ENCODE results near the gene THBS3. TPM values are rescaled to one million over a fixed set of nuclear protein-coding genes. Genes with fewer than 3 reads are reported as not detected.

Gene THBS3
- total and polyA plus RNA-seq, 2 of the 13 experiments (the other 11 are each of a cell fraction or from before 2014, with no cell fraction given), result 0.86 to 3.6 TPM

GRCh38 chr1:155167166-155168104 lies 40.3 kb downstream of the THBS3 start (continued):
- TF ChIP-seq RXRA (CRISPR knock-in tag; IDR thresholded peaks at IDR 0.05), result peak; percentile 16; the same call in 1 of the 2 replicates
- no peak for TF ChIP-seq U2AF2 (IDR thresholded peaks at IDR 0.05; ENCODE audit: low read depth, low read length)
- TF ChIP-seq ZFP90 (CRISPR knock-in tag; IDR thresholded peaks at IDR 0.05; ENCODE audit: borderline replicate concordance), result no peak
- no peak for TF ChIP-seq REL (CRISPR knock-in tag; conservative IDR thresholded peaks at IDR 0.05)
- TF ChIP-seq, protein P1, sequence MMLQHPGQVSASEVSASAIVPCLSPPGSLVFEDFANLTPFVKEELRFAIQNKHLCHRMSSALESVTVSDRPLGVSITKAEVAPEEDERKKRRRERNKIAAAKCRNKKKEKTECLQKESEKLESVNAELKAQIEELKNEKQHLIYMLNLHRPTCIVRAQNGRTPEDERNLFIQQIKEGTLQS (CRISPR knock-in tag; IDR thresholded peaks at IDR 0.05), result no peak
- TF ChIP-seq MAFG (CRISPR knock-in tag; IDR thresholded peaks at IDR 0.05), result no peak
- TF ChIP-seq ZSCAN21 (CRISPR knock-in tag; IDR thresholded peaks at IDR 0.05; ENCODE audit: borderline replicate concordance), result no peak; the same call in 1 of the 2 replicates
- no peak; the same call in 1 of the 2 replicates for TF ChIP-seq FOSL2 (CRISPR knock-in tag; IDR thresholded peaks at IDR 0.05)
- TF ChIP-seq, protein P2, sequence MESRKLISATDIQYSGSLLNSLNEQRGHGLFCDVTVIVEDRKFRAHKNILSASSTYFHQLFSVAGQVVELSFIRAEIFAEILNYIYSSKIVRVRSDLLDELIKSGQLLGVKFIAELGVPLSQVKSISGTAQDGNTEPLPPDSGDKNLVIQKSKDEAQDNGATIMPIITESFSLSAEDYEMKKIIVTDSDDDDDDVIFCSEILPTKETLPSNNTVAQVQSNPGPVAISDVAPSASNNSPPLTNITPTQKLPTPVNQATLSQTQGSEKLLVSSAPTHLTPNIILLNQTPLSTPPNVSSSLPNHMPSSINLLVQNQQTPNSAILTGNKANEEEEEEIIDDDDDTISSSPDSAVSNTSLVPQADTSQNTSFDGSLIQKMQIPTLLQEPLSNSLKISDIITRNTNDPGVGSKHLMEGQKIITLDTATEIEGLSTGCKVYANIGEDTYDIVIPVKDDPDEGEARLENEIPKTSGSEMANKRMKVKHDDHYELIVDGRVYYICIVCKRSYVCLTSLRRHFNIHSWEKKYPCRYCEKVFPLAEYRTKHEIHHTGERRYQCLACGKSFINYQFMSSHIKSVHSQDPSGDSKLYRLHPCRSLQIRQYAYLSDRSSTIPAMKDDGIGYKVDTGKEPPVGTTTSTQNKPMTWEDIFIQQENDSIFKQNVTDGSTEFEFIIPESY (CRISPR knock-in tag; IDR thresholded peaks at IDR 0.05), result peak; percentile 6; the same call in 1 of the 2 replicates
- no peak; the same call in 1 of the 2 replicates for TF ChIP-seq ARNT2 (CRISPR knock-in tag; IDR thresholded peaks at IDR 0.05; ENCODE audit: low read depth)
- no peak for TF ChIP-seq ZKSCAN5 (CRISPR knock-in tag; IDR thresholded peaks at IDR 0.05)
- no peak for TF ChIP-seq HOXA7 (CRISPR knock-in tag; IDR thresholded peaks at IDR 0.05)
- TF ChIP-seq ZNF383 (CRISPR knock-in tag; IDR thresholded peaks at IDR 0.05; ENCODE audit: borderline replicate concordance), result no peak
- TF ChIP-seq SMAD3 (CRISPR knock-in tag; IDR thresholded peaks at IDR 0.05), result peak; percentile 62; the same call in 1 of the 2 replicates
- TF ChIP-seq NR2C2 (CRISPR knock-in tag; IDR thresholded peaks at IDR 0.05; ENCODE audit: borderline replicate concordance), result peak; percentile 19; the same call in 1 of the 2 replicates
- TF ChIP-seq, protein P3, sequence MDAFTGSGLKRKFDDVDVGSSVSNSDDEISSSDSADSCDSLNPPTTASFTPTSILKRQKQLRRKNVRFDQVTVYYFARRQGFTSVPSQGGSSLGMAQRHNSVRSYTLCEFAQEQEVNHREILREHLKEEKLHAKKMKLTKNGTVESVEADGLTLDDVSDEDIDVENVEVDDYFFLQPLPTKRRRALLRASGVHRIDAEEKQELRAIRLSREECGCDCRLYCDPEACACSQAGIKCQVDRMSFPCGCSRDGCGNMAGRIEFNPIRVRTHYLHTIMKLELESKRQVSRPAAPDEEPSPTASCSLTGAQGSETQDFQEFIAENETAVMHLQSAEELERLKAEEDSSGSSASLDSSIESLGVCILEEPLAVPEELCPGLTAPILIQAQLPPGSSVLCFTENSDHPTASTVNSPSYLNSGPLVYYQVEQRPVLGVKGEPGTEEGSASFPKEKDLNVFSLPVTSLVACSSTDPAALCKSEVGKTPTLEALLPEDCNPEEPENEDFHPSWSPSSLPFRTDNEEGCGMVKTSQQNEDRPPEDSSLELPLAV (CRISPR knock-in tag; conservative IDR thresholded peaks at IDR 0.05; ENCODE audit: low read depth), result no peak
- TF ChIP-seq ZNF691 (CRISPR knock-in tag; IDR thresholded peaks at IDR 0.05; ENCODE audit: borderline replicate concordance, low read depth), result peak; percentile 99
- no peak for TF ChIP-seq RARA (CRISPR knock-in tag; IDR thresholded peaks at IDR 0.05)
- TF ChIP-seq ZSCAN12 (CRISPR knock-in tag; IDR thresholded peaks at IDR 0.05), result no peak
- peak; percentile 26; the same call in 1 of the 3 replicates for TF ChIP-seq MXI1 (IDR thresholded peaks at IDR 0.05; ENCODE audit: borderline replicate concordance, low read depth, low read length)
- peak; percentile 67; the same call in 1 of the 2 replicates for TF ChIP-seq RXRB (CRISPR knock-in tag; IDR thresholded peaks at IDR 0.05; ENCODE audit: borderline replicate concordance)
- TF ChIP-seq SOX6 (IDR thresholded peaks at IDR 0.05), result no peak
- peak; percentile 59 for TF ChIP-seq SOX6 (CRISPR knock-in tag; IDR thresholded peaks at IDR 0.05)
